NB4 (cell line): Measurements from ENCODE around the gene BAIAP2.

Experiments
- DNase-seq: peaks from one replicate; pipeline ENCODE4 v3.0.0; 2010; ENCODE audit warnings: low read depth
- H3K4me3 ChIP-seq: one replicate; pipeline ENCODE4 v1.5.1; 2011; ENCODE audit warnings: mild to moderate bottlenecking, low read depth, low read length, moderate library complexity
- CTCF ChIP-seq: IDR thresholded peaks from one replicate; pipeline ENCODE4 v1.5.1; 2012; ENCODE audit warnings: low read depth, low read length
- MAX ChIP-seq: IDR thresholded peaks from 2 replicates; pipeline ENCODE4 v1.6.1; 2011; ENCODE audit warnings: low read depth, low read length
- MYC ChIP-seq: IDR thresholded peaks from 2 replicates; pipeline ENCODE4 v1.6.1; 2011; ENCODE audit warnings: low read depth, low read length
- POLR2A ChIP-seq: IDR thresholded peaks from 2 replicates; pipeline ENCODE4 v1.6.1; 2011; ENCODE audit warnings: mild to moderate bottlenecking; ENCODE audit not compliant: insufficient read length; ENCODE audit errors: extremely low read depth

Gene BAIAP2

GRCh38 chr17:81128338-81128737 is 93.4 kb downstream of the BAIAP2 start:
- H3K4me3 ChIP-seq: no peak overlapping the region
- TF ChIP-seq POLR2A: no peak
- no peak for DNase-seq

- TF ChIP-seq POLR2A (no peak), MYC (no peak), MAX (no peak), CTCF (no peak)
- no peak overlapping the region for H3K4me3 ChIP-seq
- no peak for DNase-seq
Observed at GRCh38 chr17:81128774-81129173, 93.8 kb downstream of the BAIAP2 start.

- no peak overlapping the region for H3K4me3 ChIP-seq
- TF ChIP-seq CTCF: peak; percentile 29
- no peak for TF ChIP-seq MYC
- no peak for TF ChIP-seq POLR2A
- peak; percentile 33 for DNase-seq
Observed at GRCh38 chr17:81129289-81129688, 94.3 kb downstream of the BAIAP2 start.

GRCh38 chr17:81129711-81130367 is 94.9 kb downstream of the BAIAP2 start:
- TF ChIP-seq MAX (no peak), MYC (no peak), CTCF (no peak), POLR2A (no peak)
- H3K4me3 ChIP-seq: no peak overlapping the region
- no peak for DNase-seq

GRCh38 chr17:81130385-81131361 is 95.7 kb downstream of the BAIAP2 start:
- H3K4me3 ChIP-seq: no peak overlapping the region
- DNase-seq: no peak
- TF ChIP-seq MAX (no peak), MYC (no peak), POLR2A (no peak), CTCF (no peak)

GRCh38 chr17:81131486-81132196 is 96.7 kb downstream of the BAIAP2 start:
- TF ChIP-seq POLR2A (no peak), MAX (no peak), CTCF (no peak), MYC (no peak)
- DNase-seq: no peak
- no peak overlapping the region for H3K4me3 ChIP-seq
